MM.1S (cell line): ENCODE measurements around the gene PACRG.

ENCODE experiments used
- DNase-seq: peaks from one replicate; pipeline ENCODE4 v3.0.0-alpha.2; 2015
- H2AFZ ChIP-seq: fragments of 300-600 bp; sonication (generic); 2 replicates; pipeline ENCODE4 v1.6.0; 2016; ENCODE audit warnings: antibody characterized with exemption, low read length
- H3F3A ChIP-seq: fragments of 300-600 bp; sonication (generic); 2 replicates; pipeline ENCODE4 v1.6.1; 2016; ENCODE audit warnings: mild to moderate bottlenecking, antibody characterized with exemption, low read length, moderate library complexity, mixed read lengths; ENCODE audit not compliant: insufficient read depth
- H3K27ac ChIP-seq: fragments of 300-600 bp; sonication (generic); 2 replicates; pipeline ENCODE4 v1.5.1; 2016; ENCODE audit warnings: mild to moderate bottlenecking, low read length
- H3K27me3 ChIP-seq: fragments of 300-600 bp; sonication (generic); replicated peaks from 2 replicates; pipeline ENCODE4 v1.6.0; 2016; ENCODE audit warnings: low read length; ENCODE audit not compliant: insufficient read depth
- H3K36me3 ChIP-seq: fragments of 300-600 bp; sonication (generic); replicated peaks from 2 replicates; pipeline ENCODE4 v1.6.1; 2016; ENCODE audit warnings: mild to moderate bottlenecking, low read length, mixed read lengths; ENCODE audit not compliant: insufficient read depth
- H3K4me1 ChIP-seq: fragments of 300-600 bp; sonication (generic); 2 replicates; pipeline ENCODE4 v1.6.1; 2016; ENCODE audit warnings: low read length, mixed read lengths
- H3K4me2 ChIP-seq: fragments of 300-600 bp; sonication (generic); 2 replicates; pipeline ENCODE4 v1.6.0; 2016; ENCODE audit warnings: low read depth, low read length
- H3K4me3 ChIP-seq: fragments of 300-600 bp; sonication (generic); 2 replicates; pipeline ENCODE4 v1.5.1; 2016; ENCODE audit warnings: low read length, mixed read lengths
- H3K79me2 ChIP-seq: fragments of 300-600 bp; sonication (generic); 2 replicates; pipeline ENCODE4 v1.6.1; 2016; ENCODE audit warnings: mixed run types, low read length, mixed read lengths
- H3K9ac ChIP-seq: fragments of 300-600 bp; sonication (generic); 2 replicates; pipeline ENCODE4 v1.6.1; 2016; ENCODE audit warnings: low read length, mixed read lengths
- H3K9me2 ChIP-seq: fragments of 300-600 bp; sonication (generic); replicated peaks from 2 replicates; pipeline ENCODE4 v1.6.1; 2016; ENCODE audit warnings: mild to moderate bottlenecking, low read length, mixed read lengths; ENCODE audit not compliant: insufficient read depth
- H3K9me3 ChIP-seq: fragments of 300-600 bp; sonication (generic); replicated peaks from 2 replicates; pipeline ENCODE4 v1.6.1; 2016; ENCODE audit warnings: mild to moderate bottlenecking, low read length, mixed read lengths; ENCODE audit not compliant: insufficient read depth
- H4K20me1 ChIP-seq: fragments of 300-600 bp; sonication (generic); 2 replicates; pipeline ENCODE4 v1.6.1; 2016; ENCODE audit warnings: mild to moderate bottlenecking, low read length, moderate library complexity, mixed read lengths; ENCODE audit not compliant: insufficient read depth
- CTCF ChIP-seq: fragments of 300-600 bp; sonication (generic); IDR thresholded peaks from 2 replicates; pipeline ENCODE4 v1.5.1; 2016; ENCODE audit warnings: antibody characterized with exemption, low read length, mixed read lengths
- EZH2 ChIP-seq: fragments of 300-600 bp; sonication (generic); optimal IDR thresholded peaks from 2 replicates; pipeline ENCODE3; 2017; ENCODE audit warnings: low read depth, mild to moderate bottlenecking, antibody characterized with exemption, low read length, mixed read lengths
- EZH2phosphoT487 ChIP-seq: fragments of 300-600 bp; sonication (generic); IDR thresholded peaks from 2 replicates; pipeline ENCODE4 v1.6.1; 2018; ENCODE audit warnings: antibody characterized with exemption, low read length

PACRG gene

DNA sequence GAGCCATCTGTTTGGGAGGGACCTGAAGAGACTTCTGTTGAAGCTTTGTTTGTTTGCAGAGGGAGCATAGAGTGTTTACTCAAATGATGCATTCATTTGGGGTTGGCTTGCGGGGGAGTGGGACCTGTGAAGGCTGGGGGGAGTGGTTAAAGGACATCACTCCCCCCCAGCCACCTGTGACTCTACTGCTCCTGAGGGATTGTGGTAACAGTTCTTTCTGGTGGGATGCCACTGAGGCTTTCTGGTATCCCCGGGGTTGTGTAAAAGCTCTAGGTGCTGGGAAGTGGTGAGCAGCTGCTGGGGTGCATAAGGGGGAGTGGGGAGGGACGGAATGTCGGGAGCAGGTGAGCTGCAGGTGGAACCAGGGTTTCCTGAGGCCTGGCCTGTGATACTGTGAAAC, 447.5 kb downstream of the PACRG start:
- no peak overlapping the region for H3K9ac ChIP-seq
- H3K36me3 ChIP-seq: no peaks in the 10 kb centered on the region
- H3K4me1 ChIP-seq: no peaks in the 10 kb centered on the region
- H2AFZ ChIP-seq: no peak overlapping the region
- no peak overlapping the region for H3K4me2 ChIP-seq
- no peak for DNase-seq
- H3K27ac ChIP-seq: no peak overlapping the region
- H3K27me3 ChIP-seq: no peaks in the 10 kb centered on the region
- no peaks in the 10 kb centered on the region for H3K9me2 ChIP-seq
- TF ChIP-seq EZH2 (no peak), CTCF (no peak), EZH2phosphoT487 (no peak)
- no peaks in the 10 kb centered on the region for H3F3A ChIP-seq
- H3K4me3 ChIP-seq: no peak overlapping the region
- no peaks in the 10 kb centered on the region for H4K20me1 ChIP-seq
- H3K79me2 ChIP-seq: no peaks in the 10 kb centered on the region
- no peaks in the 10 kb centered on the region for H3K9me3 ChIP-seq

DNA sequence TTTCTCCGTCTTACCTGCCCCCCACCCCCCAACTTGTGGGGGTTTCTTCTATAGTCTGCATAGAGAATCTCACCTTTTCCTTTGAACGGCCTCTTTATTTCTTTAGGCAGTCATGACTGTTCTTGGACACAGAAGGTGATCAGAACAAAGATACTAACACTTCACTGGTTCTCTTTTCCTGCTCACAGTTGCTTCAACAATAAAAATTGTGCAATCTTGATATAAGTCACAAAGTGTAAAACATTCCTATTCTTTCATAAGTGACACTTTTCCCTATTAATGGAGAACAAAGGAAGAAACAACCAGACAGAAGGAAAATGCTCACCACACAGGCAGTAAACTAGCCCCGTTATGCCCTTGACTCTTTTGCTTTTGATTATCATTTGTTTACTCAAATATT, 448.3 kb downstream of the PACRG start:
- Histone ChIP-seq H3K79me2 (no peaks in the 10 kb centered on the region), H2AFZ (no peak overlapping the region), H3K27ac (no peak overlapping the region), H3K4me3 (no peak overlapping the region), H3K27me3 (no peaks in the 10 kb centered on the region), H3K9ac (no peak overlapping the region), H3K36me3 (no peaks in the 10 kb centered on the region), H3K4me1 (no peaks in the 10 kb centered on the region), H3K9me2 (no peaks in the 10 kb centered on the region), H3K4me2 (no peak overlapping the region), H4K20me1 (no peaks in the 10 kb centered on the region), H3K9me3 (no peaks in the 10 kb centered on the region), H3F3A (no peaks in the 10 kb centered on the region)
- TF ChIP-seq EZH2 (no peak), CTCF (no peak), EZH2phosphoT487 (no peak)
- no peak for DNase-seq

DNA sequence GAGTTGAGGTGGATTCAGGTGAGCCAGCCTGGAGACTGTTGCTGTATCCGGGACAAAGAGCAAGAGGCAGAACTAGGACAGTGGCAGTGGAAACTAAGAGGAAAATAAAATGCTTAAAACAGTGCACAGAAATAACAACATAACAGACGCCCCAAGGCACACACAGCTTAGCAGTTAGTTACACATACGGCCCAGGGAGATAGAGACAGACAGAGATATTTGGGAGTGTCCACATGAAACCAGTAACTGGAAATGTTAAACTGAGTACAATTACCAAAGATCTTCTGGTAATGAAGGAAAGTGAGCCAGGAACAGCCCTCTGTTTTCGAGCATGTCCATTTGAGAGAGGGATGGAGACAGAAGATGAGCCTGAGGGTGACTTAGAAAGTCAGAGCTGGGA, 449.2 kb downstream of the PACRG start:
- H3K36me3 ChIP-seq: no peaks in the 10 kb centered on the region
- no peaks in the 10 kb centered on the region for H3K27me3 ChIP-seq
- no peak for DNase-seq
- no peak overlapping the region for H3K27ac ChIP-seq
- no peak overlapping the region for H2AFZ ChIP-seq
- no peak overlapping the region for H3K4me3 ChIP-seq
- H3K4me2 ChIP-seq: no peak overlapping the region
- H4K20me1 ChIP-seq: no peaks in the 10 kb centered on the region
- no peaks in the 10 kb centered on the region for H3K9me2 ChIP-seq
- H3K9ac ChIP-seq: no peak overlapping the region
- no peak for TF ChIP-seq EZH2
- no peak for TF ChIP-seq EZH2phosphoT487
- no peak for TF ChIP-seq CTCF
- H3K79me2 ChIP-seq: no peaks in the 10 kb centered on the region
- no peaks in the 10 kb centered on the region for H3F3A ChIP-seq
- H3K9me3 ChIP-seq: no peaks in the 10 kb centered on the region
- no peaks in the 10 kb centered on the region for H3K4me1 ChIP-seq
